C4-2B (cell line): ENCODE data around the gene NVL.

Source experiments
- H3K27ac ChIP-seq: fragments of 450-650 bp; 2 replicates; pipeline ENCODE4 v1.5.1; 2017
- ZFX ChIP-seq: fragments of 450-650 bp; IDR thresholded peaks from 2 replicates; pipeline ENCODE4 v1.6.1; 2017
- TF ChIP-seq, protein P1 (sequence below): fragments of 450-650 bp; conservative IDR thresholded peaks from 2 replicates; pipeline ENCODE4 v1.5.1; 2017; ENCODE audit warnings: mild to moderate bottlenecking

NVL gene

GRCh38 chr1:224219612-224220059 lies 110.3 kb downstream of the NVL start:
- TF ChIP-seq ZFX, result no peak
- TF ChIP-seq, protein P1, sequence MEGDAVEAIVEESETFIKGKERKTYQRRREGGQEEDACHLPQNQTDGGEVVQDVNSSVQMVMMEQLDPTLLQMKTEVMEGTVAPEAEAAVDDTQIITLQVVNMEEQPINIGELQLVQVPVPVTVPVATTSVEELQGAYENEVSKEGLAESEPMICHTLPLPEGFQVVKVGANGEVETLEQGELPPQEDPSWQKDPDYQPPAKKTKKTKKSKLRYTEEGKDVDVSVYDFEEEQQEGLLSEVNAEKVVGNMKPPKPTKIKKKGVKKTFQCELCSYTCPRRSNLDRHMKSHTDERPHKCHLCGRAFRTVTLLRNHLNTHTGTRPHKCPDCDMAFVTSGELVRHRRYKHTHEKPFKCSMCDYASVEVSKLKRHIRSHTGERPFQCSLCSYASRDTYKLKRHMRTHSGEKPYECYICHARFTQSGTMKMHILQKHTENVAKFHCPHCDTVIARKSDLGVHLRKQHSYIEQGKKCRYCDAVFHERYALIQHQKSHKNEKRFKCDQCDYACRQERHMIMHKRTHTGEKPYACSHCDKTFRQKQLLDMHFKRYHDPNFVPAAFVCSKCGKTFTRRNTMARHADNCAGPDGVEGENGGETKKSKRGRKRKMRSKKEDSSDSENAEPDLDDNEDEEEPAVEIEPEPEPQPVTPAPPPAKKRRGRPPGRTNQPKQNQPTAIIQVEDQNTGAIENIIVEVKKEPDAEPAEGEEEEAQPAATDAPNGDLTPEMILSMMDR, result no peak
- peak overlapping the region; percentile 1; the same call in 1 of the 2 replicates for H3K27ac ChIP-seq

DNA sequence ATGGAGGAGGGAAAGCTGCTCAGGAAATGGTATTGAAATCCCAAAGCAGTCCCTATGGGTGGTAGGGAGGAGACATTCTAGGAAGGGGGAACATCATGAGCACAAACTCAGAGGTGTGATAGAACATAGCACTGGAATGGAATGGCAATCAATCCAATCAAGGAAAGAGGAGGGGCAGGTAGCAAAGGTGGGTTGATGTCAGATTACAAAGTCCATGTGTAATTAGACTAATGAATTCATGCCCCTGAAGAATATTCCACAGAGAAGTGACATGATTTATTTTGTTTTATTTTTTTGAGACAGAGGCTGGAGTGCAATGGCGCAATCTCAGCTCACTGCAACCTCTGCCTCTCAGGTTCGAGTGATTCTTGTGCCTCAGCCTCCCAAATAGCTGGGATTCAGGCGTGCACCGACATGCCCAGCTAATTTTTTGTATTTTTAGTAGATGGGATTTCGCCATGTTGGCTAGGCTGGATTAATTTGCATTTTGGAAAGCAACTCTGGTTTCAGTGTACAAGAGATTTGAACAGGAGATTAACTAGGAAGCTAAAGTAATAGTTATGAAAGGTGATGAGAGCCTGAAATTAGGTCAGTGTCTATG lies 110.9 kb downstream of the NVL start:
- H3K27ac ChIP-seq, result peak overlapping the region; percentile 1; the same call in 1 of the 2 replicates
- no peak for TF ChIP-seq ZFX
- TF ChIP-seq, protein P1, result no peak

- no peak for TF ChIP-seq ZFX
- TF ChIP-seq, protein P1, result no peak
Observed at GRCh38 chr1:224217655-224218623, 112.0 kb downstream of the NVL start.

GRCh38 chr1:224216382-224216781 lies 113.6 kb downstream of the NVL start:
- H3K27ac ChIP-seq, result no peak overlapping the region
- TF ChIP-seq, protein P1, result no peak
- no peak for TF ChIP-seq ZFX

More at GRCh38 chr1:224217655-224218623, 112.0 kb downstream of the NVL start:
- no peak overlapping the region for H3K27ac ChIP-seq

DNA sequence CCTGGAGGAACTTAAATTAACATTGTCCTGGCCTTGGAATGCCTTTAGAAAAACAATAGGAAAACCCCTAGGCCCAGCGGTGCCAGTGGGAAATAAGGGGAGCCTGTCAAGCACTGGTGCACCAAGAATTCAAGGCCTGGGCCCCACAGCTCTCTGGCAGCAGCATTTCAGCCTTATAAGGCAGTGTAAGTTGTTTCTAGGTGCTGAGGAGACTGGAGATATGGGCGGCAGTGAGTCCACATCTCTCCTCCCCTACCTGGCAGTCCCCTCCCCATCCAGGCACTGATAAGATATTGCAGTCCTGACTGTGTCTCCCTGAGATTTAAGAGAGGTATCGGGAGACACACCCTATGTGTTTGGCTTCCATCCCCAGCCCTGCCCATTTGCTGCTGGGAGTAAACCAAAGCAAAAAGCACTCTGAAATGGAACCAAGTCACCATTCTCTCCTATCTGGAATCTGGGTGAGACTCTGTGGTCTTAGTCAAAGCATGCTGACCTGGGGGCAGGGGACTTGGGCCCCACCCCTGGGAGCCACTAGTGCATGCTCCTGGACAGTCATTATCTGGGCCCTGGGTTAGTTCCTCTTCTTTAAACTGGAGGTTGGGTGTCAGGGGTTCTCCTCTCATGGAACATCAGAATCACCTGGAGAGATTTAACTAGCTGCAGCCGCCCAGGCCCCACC lies 116.4 kb downstream of the NVL start:
- TF ChIP-seq, protein P1, result no peak
- TF ChIP-seq ZFX, result no peak

GRCh38 chr1:224212618-224213061 lies 117.3 kb downstream of the NVL start:
- TF ChIP-seq ZFX, result no peak
- TF ChIP-seq, protein P1, result no peak
- H3K27ac ChIP-seq, result peak overlapping the region; percentile 73

More for the DNA sequence above, 116.4 kb downstream of the NVL start:
- H3K27ac ChIP-seq, result peak overlapping the region; percentile 73
